22Rv1 (cell line): ENCODE results near the gene IDH2.

ENCODE experiments used
- H3K27ac ChIP-seq: fragments of 450-650 bp; 2 replicates; pipeline ENCODE4 v1.5.1; 2017
- CTCF ChIP-seq: fragments of 450-650 bp; IDR thresholded peaks from 2 replicates; pipeline ENCODE4 v1.5.1; 2017; ENCODE audit warnings: mild to moderate bottlenecking
- ZFX ChIP-seq: fragments of 450-650 bp; IDR thresholded peaks from 2 replicates; pipeline ENCODE4 v1.6.1; 2017; ENCODE audit warnings: antibody characterized with exemption, borderline replicate concordance

The IDH2 gene

GRCh38 chr15:90064911-90065681 is 37.2 kb downstream of the IDH2 start:
- TF ChIP-seq ZFX (no peak), CTCF (no peak)
- H3K27ac ChIP-seq = no peak overlapping the region

- no peak overlapping the region for H3K27ac ChIP-seq
- TF ChIP-seq ZFX (no peak), CTCF (no peak)
Observed at GRCh38 chr15:90063770-90064247, 38.5 kb downstream of the IDH2 start.

GRCh38 chr15:90062973-90063769 is 39.1 kb downstream of the IDH2 start:
- no peak overlapping the region for H3K27ac ChIP-seq
- TF ChIP-seq ZFX = no peak

- H3K27ac ChIP-seq = no peak overlapping the region
- no peak for TF ChIP-seq ZFX
- TF ChIP-seq CTCF = no peak
Observed at GRCh38 chr15:90062462-90062932, 39.8 kb downstream of the IDH2 start.

- TF ChIP-seq CTCF (no peak), ZFX (no peak)
- no peak overlapping the region for H3K27ac ChIP-seq
Observed at GRCh38 chr15:90062023-90062442, 40.2 kb downstream of the IDH2 start.

- no peak overlapping the region for H3K27ac ChIP-seq
- TF ChIP-seq ZFX = no peak
- no peak for TF ChIP-seq CTCF
Observed at GRCh38 chr15:90060797-90061196, 41.5 kb downstream of the IDH2 start.

- TF ChIP-seq ZFX (no peak), CTCF (no peak)
- no peak overlapping the region for H3K27ac ChIP-seq
Observed at GRCh38 chr15:90059208-90059985, 42.9 kb downstream of the IDH2 start.
